Body of pancreas (tissue), 4 donors: Measurements from ENCODE around the gene POLR1C. TPM values are rescaled to one million over a fixed set of nuclear protein-coding genes. Genes with fewer than 3 reads are reported as not detected.
"Not testable (repeated sequence)": the region's sequence is repeated elsewhere in the genome, so short reads cannot be mapped to it uniquely, and the experiment has no call there.

ENCODE experiments used
- ATAC-seq: fragments of 150-250 bp; one replicate; pipeline ENCODE4 v1.9.1; 2016
- DNase-seq, 4 donors: peaks; one replicate each; pipeline ENCODE4 v3.0.0-alpha.2; 2019
- H3K27ac ChIP-seq, 4 donors: fragments of 200-600 bp; sonication (generic); 1 replicate in 3 of 4; 2 replicates in 1 of 4; pipeline versions ENCODE4 v1.5.1 to v1.6.1; 2016 to 2019; ENCODE audit warnings: mild to moderate bottlenecking in 1 of 4, mixed read lengths in 1 of 4, moderate library complexity in 1 of 4
- H3K27me3 ChIP-seq, 2 donors: fragments of 200-600 bp; sonication (generic); one replicate each; pipeline ENCODE4 v1.6.0; 2016; ENCODE audit warnings: mild to moderate bottlenecking in 1 of 2
- H3K36me3 ChIP-seq, 2 donors: fragments of 200-600 bp; sonication (generic); replicated peaks in 1 of 2; 2 replicates each; pipeline ENCODE4 v1.5.1; 2016; ENCODE audit warnings: low read depth in 2 of 2; ENCODE audit not compliant: insufficient read depth in 1 of 2
- H3K4me1 ChIP-seq: fragments of 200-600 bp; sonication (generic); one replicate; pipeline ENCODE4 v1.6.0; 2016
- H3K4me3 ChIP-seq, 2 donors: fragments of 200-600 bp; sonication (generic); 1 replicate in 1 of 2; 2 replicates in 1 of 2; pipeline ENCODE4 v1.5.1; 2016 to 2019
- H3K9me3 ChIP-seq, 3 donors: fragments of 200-600 bp; sonication (generic); 1 replicate in 2 of 3; 2 replicates in 1 of 3; pipeline ENCODE4 v1.5.1; 2016
- CTCF ChIP-seq, 7 experiments: fragments of 450-650 bp in 4 of 7; fragments of 200-600 bp in 3 of 7; sonication (generic) in 3 of 7; IDR thresholded peaks; one replicate each; pipeline ENCODE4 v1.5.1; 2016 to 2019; ENCODE audit warnings: antibody characterized with exemption in 7 of 7
- POLR2A ChIP-seq, 3 donors: fragments of 450-650 bp; IDR thresholded peaks; one replicate each; pipeline ENCODE4 v1.6.1; 2016; ENCODE audit warnings: antibody characterized with exemption in 3 of 3, mild to moderate bottlenecking in 2 of 3
- WGBS, 2 donors: methylation state at CpG; one replicate each; pipeline ENCODE4 v1.1.5; 2017; 5-methylcytosine and 5-hydroxymethylcytosine counted together
- intact Hi-C: fragments of 100-400 bp; cut with DNase I; formaldehyde crosslinking; loops from one replicate; pipeline ENCODE4 v1.15.1; 2023
- total RNA-seq, 2 donors: library from RNA; depleted of rRNA; stranded (reverse); fragments of >200 nt; gene quantifications; one replicate each; pipeline ENCODE4 v1.1.0, GENCODE V29; 2016

Gene POLR1C
- total RNA-seq, 2 donors from 2014 or later: 19.1 to 20.2 TPM

GRCh38 chr6:43540507-43540906 is 23.6 kb downstream of the POLR1C start:
- ATAC-seq (no peak), DNase-seq (no peak)
- no peaks in the 10 kb centered on the region for H3K27me3 ChIP-seq
- no peak overlapping the region for H3K4me3 ChIP-seq
- peaks cover 6 to 15% of the 10 kb centered on the region in 2 donors for H3K36me3 ChIP-seq
- WGBS, 2 donors: 94% methylated on average over 5 of the region's 5 CpGs
- intact Hi-C loops: no loop called here
- H3K4me1 ChIP-seq: no peaks in the 10 kb centered on the region
- H3K9me3 ChIP-seq: no peaks in the 10 kb centered on the region
- TF ChIP-seq CTCF (IDR thresholded peaks at IDR 0.05): no peak
- TF ChIP-seq POLR2A (IDR thresholded peaks at IDR 0.05): no peak
- no peak overlapping the region for H3K27ac ChIP-seq

- H3K27me3 ChIP-seq: no peaks in the 10 kb centered on the region
- H3K4me1 ChIP-seq: no peaks in the 10 kb centered on the region
- no peak overlapping the region for H3K27ac ChIP-seq
- DNase-seq (no peak), ATAC-seq (no peak)
- 91 to 95% methylated on average over 8 of the region's 8 CpGs for WGBS, 2 donors
- TF ChIP-seq POLR2A (IDR thresholded peaks at IDR 0.05) (no peak), CTCF (IDR thresholded peaks at IDR 0.05) (no peak)
- H3K9me3 ChIP-seq: no peaks in the 10 kb centered on the region
- peaks cover 6 to 19% of the 10 kb centered on the region in 2 donors for H3K36me3 ChIP-seq
- no peak overlapping the region for H3K4me3 ChIP-seq
- intact Hi-C loops: no loop called here
These were observed 25.0 kb downstream of the POLR1C start for GRCh38 chr6:43541774-43542471.

GRCh38 chr6:43544461-43544860 is 27.6 kb downstream of the POLR1C start:
- WGBS, 2 donors: 58 to 61% methylated on average over 4 of the region's 4 CpGs
- ATAC-seq (no peak), DNase-seq (no peak)
- intact Hi-C loops: no loop called here
- H3K4me1 ChIP-seq: no peaks in the 10 kb centered on the region
- no peaks in the 10 kb centered on the region for H3K9me3 ChIP-seq
- peaks cover 6 to 42% of the 10 kb centered on the region in 2 donors for H3K36me3 ChIP-seq
- H3K27me3 ChIP-seq: no peaks in the 10 kb centered on the region
- no peak overlapping the region for H3K4me3 ChIP-seq
- TF ChIP-seq POLR2A (IDR thresholded peaks at IDR 0.05) (no peak), CTCF (IDR thresholded peaks at IDR 0.05) (no peak)
- H3K27ac ChIP-seq: no peak overlapping the region

- DNase-seq (no peak), ATAC-seq (no peak)
- no peaks in the 10 kb centered on the region for H3K4me1 ChIP-seq
- intact Hi-C loops: no loop called here
- WGBS, 2 donors: 84 to 85% methylated on average over 3 of the region's 3 CpGs
- peaks cover 0 to 62% of the 10 kb centered on the region in 2 donors for H3K36me3 ChIP-seq
- no peak overlapping the region for H3K27ac ChIP-seq
- no peaks in the 10 kb centered on the region for H3K27me3 ChIP-seq
- TF ChIP-seq POLR2A (IDR thresholded peaks at IDR 0.05) (no peak), CTCF (IDR thresholded peaks at IDR 0.05) (no peak)
- no peak overlapping the region for H3K4me3 ChIP-seq
- no peaks in the 10 kb centered on the region for H3K9me3 ChIP-seq
These were observed 30.3 kb downstream of the POLR1C start for GRCh38 chr6:43547222-43547621.

- ATAC-seq, intact Hi-C loops, H3K4me1 ChIP-seq, H3K27me3 ChIP-seq, H3K27ac ChIP-seq, H3K4me3 ChIP-seq, DNase-seq, H3K9me3 ChIP-seq: not testable (repeated sequence)
- 94 to 95% methylated on average over 7 of the region's 7 CpGs for WGBS, 2 donors
- peaks cover 13 to 39% of the 10 kb centered on the region in 2 donors for H3K36me3 ChIP-seq
These were observed 40.7 kb downstream of the POLR1C start for GRCh38 chr6:43557620-43558019.
